Measurements from ENCODE around the gene FBXW4.

DNA sequence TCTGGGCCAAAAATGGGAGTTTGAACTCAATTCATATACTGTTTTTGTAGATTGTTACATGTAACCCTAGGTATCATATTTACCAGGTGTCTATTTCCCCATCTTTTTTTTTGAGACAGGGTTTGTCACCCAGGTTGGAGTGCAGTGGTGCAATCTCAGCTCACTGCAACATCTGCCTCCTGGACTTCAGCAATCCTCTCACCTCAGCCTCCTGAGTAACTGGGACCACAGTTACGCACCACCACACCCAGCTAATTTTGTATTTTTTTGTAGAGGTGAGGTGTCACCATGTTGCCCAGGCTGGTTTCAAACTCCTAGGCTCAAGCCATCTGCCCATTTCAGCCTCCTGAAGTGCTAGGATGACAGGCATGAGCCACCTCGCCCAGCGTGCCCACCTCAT, 28.2 kb upstream of the FBXW4 start:
- TF ChIP-seq CTCF (IDR thresholded peaks at IDR 0.05) (no peak), POLR2A (IDR thresholded peaks at IDR 0.05) (no peak), EP300 (IDR thresholded peaks at IDR 0.05) (no peak), POLR2AphosphoS5 (IDR thresholded peaks at IDR 0.05) (no peak)

All from suprapubic skin (tissue), 4 donors.